K562 (cell line): ENCODE data around the gene KRT35. TPM values are rescaled to one million over a fixed set of nuclear protein-coding genes. Genes with fewer than 3 reads are reported as not detected.

Experiments
- ATF3 ChIP-seq, 2 experiments: fragments of 450-650 bp in 1 of 2; sonication (generic) in 1 of 2; formaldehyde crosslinking in 1 of 2; IDR thresholded peaks in 1 of 2; conservative IDR thresholded peaks in 1 of 2; 2 replicates each; pipeline versions ENCODE4 v1.6.1 to v1.8.1; 2016 to 2023; ENCODE audit warnings: mild to moderate bottlenecking in 2 of 2, moderate library complexity in 2 of 2, inconsistent platforms in 1 of 2, missing genetic modification reagents in 1 of 2
- BCOR ChIP-seq: fragments of 450-650 bp; IDR thresholded peaks from 2 replicates; pipeline ENCODE4 v1.6.1; 2016
- CC2D1A ChIP-seq: fragments of 450-650 bp; IDR thresholded peaks from 2 replicates; pipeline ENCODE4 v1.6.1; 2017; ENCODE audit warnings: mild to moderate bottlenecking
- E2F4 ChIP-seq: sonication (generic); formaldehyde crosslinking; IDR thresholded peaks from 2 replicates; pipeline ENCODE4 v1.8.0; 2022; ENCODE audit warnings: mild to moderate bottlenecking, low read depth, missing genetic modification reagents
- ELK3 ChIP-seq: fragments of 450-650 bp; formaldehyde crosslinking; IDR thresholded peaks from 2 replicates; pipeline ENCODE4 v1.4.0; 2020; ENCODE audit warnings: mild to moderate bottlenecking
- REST ChIP-seq, 2 experiments: fragments of 450-650 bp; formaldehyde crosslinking in 1 of 2; IDR thresholded peaks; 2 replicates each; pipeline versions ENCODE4 v1.4.0 to v1.6.1; 2014 to 2020; ENCODE audit warnings: mild to moderate bottlenecking in 2 of 2, borderline replicate concordance in 1 of 2, low read depth in 1 of 2
- TCF7L2 ChIP-seq: fragments of 150-350 bp; IDR thresholded peaks from 2 replicates; pipeline ENCODE4 v1.6.1; 2016; ENCODE audit warnings: low read depth, mild to moderate bottlenecking, low read length, moderate library complexity
- TFAP4 ChIP-seq: sonication (generic); formaldehyde crosslinking; IDR thresholded peaks from 2 replicates; pipeline ENCODE4 v1.8.0; 2022; ENCODE audit warnings: missing genetic modification reagents, mild to moderate bottlenecking, moderate library complexity, borderline replicate concordance
- ZNF124 ChIP-seq: sonication (generic); formaldehyde crosslinking; IDR thresholded peaks from 2 replicates; pipeline ENCODE4 v1.8.1; 2022; ENCODE audit warnings: missing genetic modification reagents
- ZNF3 ChIP-seq: fragments of 250-450 bp; sonication (Bioruptor Pico); IDR thresholded peaks from 2 replicates; pipeline ENCODE4 v1.5.0; 2021; ENCODE audit warnings: mild to moderate bottlenecking, moderate library complexity
- ZNF347 ChIP-seq: fragments of 450-650 bp; formaldehyde crosslinking; IDR thresholded peaks from 2 replicates; pipeline ENCODE4 v1.4.0; 2020; ENCODE audit warnings: low read depth, mild to moderate bottlenecking, moderate library complexity
- ZNF655 ChIP-seq: fragments of 250-450 bp; sonication (Bioruptor Pico); IDR thresholded peaks from 2 replicates; pipeline ENCODE4 v1.5.0; 2021
- polyA plus RNA-seq, 8 experiments: library from polyadenylated mRNA; depleted of rRNA in 4 of 8; stranded (reverse) in 5 of 8; unstranded in 3 of 8; fragments of >200 nt; fragmentation: Nextera tagmentation in 2 of 8; fragmentation: Illumina TruSeq in 1 of 8; extraction: Ambion mirVana in 2 of 8; extraction: Trizol in 1 of 8; gene quantifications; 2 replicates each; pipeline versions ENCODE4 v1.2.1 to v1.2.3, GENCODE V29; 2011 to 2014; ENCODE audit warnings: inconsistent platforms in 1 of 8, missing spikeins in 1 of 8
- total RNA-seq, 7 experiments: library from RNA; depleted of rRNA in 6 of 7; stranded (reverse); fragments of >200 nt in 6 of 7; fragmentation: Illumina TruSeq in 2 of 7; extraction: Trizol in 2 of 7; gene quantifications; 2 replicates each; pipeline versions ENCODE4 v1.2.1 to v1.2.3, GENCODE V29; 2011 to 2021; ENCODE audit warnings: low replicate concordance in 1 of 7

The KRT35 gene
- total and polyA plus RNA-seq, 9 of the 15 experiments (the other 6 are each of a cell fraction or from before 2014, with no cell fraction given) = not detected

GRCh38 chr17:41486809-41487530, 6.0 kb upstream of the KRT35 start (continued):
- no peak for TF ChIP-seq ELK3 (CRISPR knock-in tag)
- TF ChIP-seq ZNF655 (CRISPR knock-in tag) = no peak
- TF ChIP-seq ZNF124 (CRISPR knock-in tag) = no peak
- peak; percentile 86; the same call in 1 of the 2 replicates for TF ChIP-seq REST (IDR thresholded peaks at IDR 0.05; ENCODE audit: borderline replicate concordance)
- TF ChIP-seq REST (CRISPR knock-in tag; IDR thresholded peaks at IDR 0.05; ENCODE audit: low read depth) = no peak
- peak; percentile 22; the same call in 1 of the 2 replicates for TF ChIP-seq TFAP4 (CRISPR knock-in tag)
- no peak for TF ChIP-seq ZNF3
- no peak for TF ChIP-seq E2F4
- no peak for TF ChIP-seq ZNF347 (CRISPR knock-in tag)
- no peak for TF ChIP-seq BCOR
- TF ChIP-seq CC2D1A = no peak
- TF ChIP-seq ATF3 (IDR thresholded peaks at IDR 0.05) = no peak
- TF ChIP-seq ATF3 (CRISPR knock-in tag; conservative IDR thresholded peaks at IDR 0.05) = no peak
- TF ChIP-seq TCF7L2 = no peak
